HG02623 (cell line): Measurements from ENCODE around the gene FBXO30.

Source experiments
- ATAC-seq: cut with Tn5 transposase; IDR thresholded peaks from one replicate; pipeline ENCODE4 v1.9.1; 2021; ENCODE audit warnings: moderate library complexity; ENCODE audit not compliant: unreplicated experiment

The FBXO30 gene

GRCh38 chr6:145755682-145756081 is 58.9 kb downstream of the FBXO30 start:
- ATAC-seq, result no peak

GRCh38 chr6:145752638-145753037 is 62.0 kb downstream of the FBXO30 start:
- ATAC-seq, result no peak

- no peak for ATAC-seq
These were observed 65.0 kb downstream of the FBXO30 start for GRCh38 chr6:145749632-145750031.

- no peak for ATAC-seq
These were observed 68.7 kb downstream of the FBXO30 start for GRCh38 chr6:145745861-145746260.

GRCh38 chr6:145744619-145745018 is 70.0 kb downstream of the FBXO30 start:
- no peak for ATAC-seq
